Natural killer cell treated with Interleukin-12 subunit alpha and Interleukin-12 subunit beta and Interleukin-15 and Interleukin-18, amount 100 ng/mL, for 72 hours (primary cell): ENCODE results near the gene ZSWIM5. TPM values are rescaled to one million over a fixed set of nuclear protein-coding genes. Genes with fewer than 3 reads are reported as not detected.

ENCODE experiments used
- ATAC-seq, 2 donors: fragments of 150-1000 bp; cut with Tn5 transposase in 1 of 2; sonication (Bioruptor Pico), chemical (Tn5 transposase) in 1 of 2; 2 replicates each; pipeline ENCODE4 v1.10.0; 2021
- DNase-seq: peaks from one replicate; pipeline ENCODE4 v3.0.0; 2022; ENCODE audit warnings: low spot score
- H3K27ac Mint-ChIP-seq, 2 donors: 1 replicate in 1 of 2; 2 replicates in 1 of 2; pipeline ENCODE4 v1.8.0; 2022; ENCODE audit warnings: mixed read lengths in 2 of 2, mild to moderate bottlenecking in 1 of 2, moderate library complexity in 1 of 2
- H3K27me3 Mint-ChIP-seq, 2 donors: 1 replicate in 1 of 2; 2 replicates in 1 of 2; pipeline ENCODE4 v1.8.0; 2022; ENCODE audit warnings: mixed read lengths in 2 of 2
- H3K36me3 Mint-ChIP-seq: one replicate; pipeline ENCODE4 v1.8.0; 2022; ENCODE audit warnings: mixed read lengths
- H3K4me1 Mint-ChIP-seq, 2 donors: 1 replicate in 1 of 2; 2 replicates in 1 of 2; pipeline ENCODE4 v1.8.0; 2022; ENCODE audit warnings: low read depth in 2 of 2, mixed read lengths in 2 of 2, mild to moderate bottlenecking in 1 of 2
- H3K4me3 Mint-ChIP-seq: one replicate; pipeline ENCODE4 v1.8.0; 2022; ENCODE audit warnings: mixed read lengths
- H3K9me3 Mint-ChIP-seq: 2 replicates; pipeline ENCODE4 v1.8.0; 2022; ENCODE audit warnings: mixed read lengths
- total RNA-seq, 2 donors: library from RNA; stranded (reverse); gene quantifications; one replicate each; pipeline ENCODE4 v1.2.3, GENCODE V29; 2022

The ZSWIM5 gene
- total RNA-seq, 2 donors from 2014 or later, result 1.0 to 1.4 TPM

DNA sequence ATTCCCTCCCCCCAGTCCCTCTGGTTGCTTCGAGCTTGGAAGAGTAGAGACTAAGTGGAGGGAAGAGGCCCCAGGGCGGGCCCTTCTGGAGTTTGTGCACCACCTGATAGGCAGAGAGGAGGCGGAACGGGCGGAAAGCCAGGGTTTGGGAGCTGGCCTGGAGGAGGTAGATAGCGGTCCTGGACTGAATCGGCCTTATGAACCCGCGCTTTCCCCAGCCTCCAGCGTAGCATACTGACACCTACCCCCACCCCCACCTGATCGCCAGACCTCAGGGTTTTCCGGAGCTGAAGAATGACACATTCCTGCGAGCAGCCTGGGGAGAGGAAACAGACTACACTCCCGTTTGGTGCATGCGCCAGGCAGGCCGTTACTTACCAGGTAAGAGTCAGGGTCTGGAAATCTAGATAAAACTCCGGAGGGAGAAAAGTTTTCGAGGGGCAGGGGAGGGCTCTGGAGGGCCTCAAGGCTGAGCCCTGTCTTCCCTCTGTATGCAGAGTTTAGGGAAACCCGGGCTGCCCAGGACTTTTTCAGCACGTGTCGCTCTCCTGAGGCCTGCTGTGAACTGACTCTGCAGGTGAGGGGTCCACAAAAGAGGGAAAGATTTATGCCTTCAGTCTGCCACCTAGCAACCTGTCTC is 193.6 kb downstream of the ZSWIM5 start:
- Mint-ChIP-seq H3K9me3 (no peaks in the 10 kb centered on the region), H3K27me3 (no peaks in the 10 kb centered on the region), H3K4me3 (peak overlapping the region; percentile 87), H3K27ac (peak overlapping the region; percentile 89 to 92), H3K4me1 (peaks cover 38 to 44% of the 10 kb centered on the region in 2 donors), H3K36me3 (peaks cover 4% of the 10 kb centered on the region)
- DNase-seq (no peak), ATAC-seq (peak in 1 of 2 donors; percentile 1)

DNA sequence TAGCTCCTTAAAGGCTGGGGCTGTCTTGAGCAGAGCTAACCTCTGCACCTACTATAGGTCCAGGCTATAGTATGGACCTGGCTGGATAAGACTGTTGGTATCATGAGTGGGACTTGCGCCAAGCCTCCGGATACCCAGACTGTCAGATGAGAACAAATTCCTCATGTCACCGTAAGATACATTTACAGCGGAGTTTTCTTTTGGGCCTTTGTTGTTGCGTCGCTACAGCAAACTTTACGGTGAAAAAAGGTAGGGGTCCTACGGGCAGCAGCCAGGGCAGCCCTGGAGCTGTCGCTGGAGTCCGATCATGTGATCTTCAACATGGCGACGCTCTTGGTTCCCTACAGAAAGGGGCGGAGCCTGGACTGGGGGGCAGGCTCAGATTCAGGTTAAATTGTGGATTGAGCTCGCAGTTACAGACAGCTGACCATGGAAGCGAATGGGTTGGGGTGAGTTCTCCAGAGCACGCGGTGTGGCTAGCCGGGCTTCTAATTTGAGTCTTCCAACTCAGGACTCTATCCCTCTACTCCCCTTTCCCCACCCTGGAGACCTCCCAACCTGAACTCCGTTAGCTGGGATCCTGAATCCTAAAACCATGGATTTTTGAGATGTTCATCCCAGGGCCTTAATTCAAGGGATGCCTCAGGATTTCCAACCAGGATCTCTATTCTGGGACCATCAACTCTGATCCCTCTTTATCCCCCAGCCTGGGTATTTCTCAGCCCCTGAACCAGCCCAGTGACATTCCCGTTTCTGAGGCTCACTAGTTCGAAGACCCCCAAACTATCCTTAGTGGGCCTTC is 194.4 kb downstream of the ZSWIM5 start, which contains the start of gene UROD:
Gene UROD, plus strand, starts transcription at position 418 of the 802 bp plus-strand sequence. Its CDS starts 12 bp downstream, at position 430.
- H3K4me3 Mint-ChIP-seq, result peak within 1 kb of the TSS; percentile 87
- ATAC-seq, result peak; percentile 89 to 95
- H3K27me3 Mint-ChIP-seq, result no peaks in the 10 kb centered on the region
- no peaks in the 10 kb centered on the region for H3K9me3 Mint-ChIP-seq
- DNase-seq, result peak; percentile 93
- peak within 1 kb of the TSS; percentile 89 to 92 for H3K27ac Mint-ChIP-seq
- peaks cover 38 to 44% of the 10 kb centered on the region in 2 donors for H3K4me1 Mint-ChIP-seq
- peaks cover 4% of the 10 kb centered on the region for H3K36me3 Mint-ChIP-seq

DNA sequence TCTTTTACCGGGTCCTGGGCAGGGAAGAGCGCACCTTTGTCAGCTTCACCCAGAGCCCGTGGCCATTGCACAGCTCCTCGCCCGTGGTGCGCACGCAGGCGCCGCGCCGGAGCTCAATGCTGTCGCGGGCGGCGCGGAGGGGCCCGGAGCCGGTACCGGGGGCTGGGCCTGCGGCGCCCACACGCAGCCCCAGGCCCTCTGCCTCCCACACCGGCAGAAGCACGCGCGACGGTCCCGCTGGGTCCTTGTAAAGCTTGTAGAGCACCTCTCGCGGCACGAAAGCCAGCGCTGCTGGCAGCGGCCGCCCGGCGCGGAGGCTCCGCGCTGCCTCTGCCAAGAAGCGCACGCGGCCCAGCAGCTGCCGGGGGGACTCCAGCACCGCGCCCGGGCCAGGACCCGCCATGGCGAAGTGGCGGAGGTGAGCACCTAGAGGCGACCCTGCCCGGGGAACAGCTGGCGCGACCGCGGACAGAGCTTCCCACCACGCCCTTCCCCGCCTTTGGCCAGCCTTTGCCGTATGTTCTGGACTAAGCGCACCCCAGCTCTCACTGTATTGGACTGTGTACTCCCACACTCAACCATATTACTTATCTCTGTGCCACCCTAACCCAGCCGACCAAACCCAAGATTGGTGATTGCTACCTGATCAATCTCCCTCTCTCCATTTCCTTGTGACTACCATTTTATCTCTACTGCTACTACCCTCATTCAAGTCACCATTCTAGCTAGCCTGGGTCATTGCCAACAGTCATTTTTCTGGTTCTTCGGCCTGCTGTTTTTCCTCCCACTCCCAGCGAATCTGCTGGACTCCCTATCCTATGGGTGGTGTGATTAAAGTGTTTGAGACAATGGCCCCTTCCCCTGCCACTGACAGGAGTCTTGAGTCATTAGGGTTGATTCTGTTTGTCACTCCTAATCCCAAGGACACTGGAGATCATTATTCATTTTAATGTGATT is 195.3 kb downstream of the ZSWIM5 start, which contains the start of gene HECTD3:
Gene HECTD3, minus strand, starts transcription at position 470 of the 957 bp plus-strand sequence. Its CDS starts 67 bp downstream, at position 403.
- peak within 1 kb of the TSS; percentile 89 to 92 for H3K27ac Mint-ChIP-seq
- peaks cover 38 to 44% of the 10 kb centered on the region in 2 donors for H3K4me1 Mint-ChIP-seq
- DNase-seq, result peak; percentile 87
- H3K9me3 Mint-ChIP-seq, result no peaks in the 10 kb centered on the region
- ATAC-seq, result peak; percentile 87 to 89
- H3K4me3 Mint-ChIP-seq, result peak within 1 kb of the TSS; percentile 88
- no peaks in the 10 kb centered on the region for H3K27me3 Mint-ChIP-seq
- peaks cover 4% of the 10 kb centered on the region for H3K36me3 Mint-ChIP-seq

DNA sequence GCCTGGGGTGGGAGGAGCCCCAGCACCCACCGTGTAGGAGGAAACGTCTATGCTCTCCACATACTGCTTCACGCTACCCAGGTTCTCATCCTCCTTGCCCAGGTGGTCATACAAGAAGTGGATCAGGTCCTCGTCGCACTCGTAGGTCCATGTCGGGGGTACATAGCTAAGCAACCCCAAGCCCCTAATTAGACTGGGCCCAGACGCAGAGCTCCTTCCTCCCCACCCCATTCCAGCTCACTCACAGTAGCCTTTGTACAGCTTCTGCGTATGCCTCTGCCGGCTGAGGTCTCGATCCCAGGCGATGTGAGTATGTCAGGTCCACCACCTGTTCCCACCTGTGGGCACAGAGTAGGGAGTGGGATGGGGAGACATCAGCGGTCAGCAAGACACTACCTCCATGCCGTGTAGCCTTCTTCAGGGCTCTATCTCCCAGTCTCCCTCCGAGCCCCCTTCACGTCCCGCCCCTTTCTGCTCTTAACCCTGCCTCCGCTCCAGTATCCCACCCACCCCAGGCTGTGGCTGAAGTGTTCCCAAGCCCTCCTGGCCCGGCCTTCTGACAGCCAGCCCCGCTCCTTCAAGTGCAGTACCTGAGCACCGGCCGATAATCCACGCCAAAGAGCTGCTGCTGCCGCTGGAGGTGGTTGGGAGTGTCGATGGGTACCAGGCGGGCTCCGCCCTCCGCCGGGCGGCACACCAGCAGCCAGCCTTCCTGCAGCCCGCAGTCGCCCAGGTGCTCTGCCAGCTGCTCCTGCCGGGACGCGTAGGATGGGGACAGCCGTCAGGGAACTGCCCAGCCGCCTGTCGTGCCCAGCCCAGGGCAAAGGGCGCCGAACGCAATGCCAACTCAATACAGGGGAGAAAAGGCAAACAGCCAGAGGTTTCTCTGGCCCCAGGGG is 196.2 kb downstream of the ZSWIM5 start:
- Mint-ChIP-seq H3K9me3 (no peaks in the 10 kb centered on the region), H3K4me3 (peak overlapping the region; percentile 88), H3K36me3 (peaks cover 7% of the 10 kb centered on the region), H3K27me3 (no peaks in the 10 kb centered on the region), H3K27ac (peak overlapping the region in 1 of 2 donors; percentile 12), H3K4me1 (peaks cover 38 to 44% of the 10 kb centered on the region in 2 donors)
- ATAC-seq, result no peak
- DNase-seq, result no peak

DNA sequence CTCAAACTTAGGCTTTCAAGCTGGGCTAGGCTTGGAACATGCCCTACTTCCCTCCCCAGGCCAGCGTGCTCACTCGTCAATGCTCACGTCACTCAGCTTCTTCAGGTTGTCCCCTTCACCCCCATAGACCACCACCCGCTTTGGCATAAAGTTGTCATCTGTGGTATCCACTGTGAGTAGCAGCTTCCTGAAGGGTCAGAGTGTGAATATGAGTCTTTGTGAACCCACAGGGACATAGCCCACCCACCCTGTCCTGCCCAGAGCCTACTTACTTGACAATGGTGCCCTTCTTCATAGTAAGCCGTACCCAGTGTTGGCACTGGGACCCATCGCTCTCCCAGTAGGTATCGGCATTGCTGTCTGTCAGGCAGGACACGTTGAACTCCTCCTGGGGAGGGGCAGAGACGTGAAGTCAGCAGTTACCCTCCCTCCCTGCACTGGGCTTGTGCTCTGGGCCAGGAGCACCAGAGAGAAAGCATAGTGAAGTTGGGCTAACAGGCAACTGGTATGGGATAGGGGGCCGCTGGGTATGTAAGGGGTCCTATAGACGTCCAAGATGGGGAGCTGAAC is 197.0 kb downstream of the ZSWIM5 start:
- H3K27ac Mint-ChIP-seq, result peak overlapping the region in 1 of 2 donors; percentile 51
- ATAC-seq (no peak), DNase-seq (no peak)
- no peaks in the 10 kb centered on the region for H3K9me3 Mint-ChIP-seq
- no peaks in the 10 kb centered on the region for H3K27me3 Mint-ChIP-seq
- peaks cover 14% of the 10 kb centered on the region for H3K36me3 Mint-ChIP-seq
- peak overlapping the region; percentile 88 for H3K4me3 Mint-ChIP-seq
- peaks cover 30 to 38% of the 10 kb centered on the region in 2 donors for H3K4me1 Mint-ChIP-seq

DNA sequence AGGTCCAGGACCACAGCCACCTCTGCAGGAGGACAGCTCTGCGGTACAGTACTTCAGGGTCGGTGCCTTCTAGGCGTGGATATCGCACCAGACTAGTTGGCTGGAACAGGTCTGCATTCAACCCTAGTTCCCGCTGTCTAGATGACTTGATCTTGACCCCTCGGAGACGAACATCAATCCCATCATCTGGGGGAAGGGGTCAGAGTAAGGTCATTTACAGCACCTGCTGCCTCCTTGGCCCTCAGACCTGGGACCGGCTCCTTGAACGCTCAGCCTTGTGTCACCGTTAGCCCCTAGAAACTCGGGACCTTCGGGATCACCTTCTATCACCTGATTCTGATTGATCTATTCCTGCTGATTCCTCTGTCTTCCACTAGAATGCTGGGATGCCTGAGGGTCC is 197.9 kb downstream of the ZSWIM5 start:
- Mint-ChIP-seq H3K27me3 (no peaks in the 10 kb centered on the region), H3K4me1 (peaks cover 27 to 35% of the 10 kb centered on the region in 2 donors), H3K4me3 (no peak overlapping the region), H3K36me3 (peaks cover 14% of the 10 kb centered on the region), H3K9me3 (no peaks in the 10 kb centered on the region), H3K27ac (peak overlapping the region in 1 of 2 donors; percentile 51)
- ATAC-seq (no peak), DNase-seq (no peak)

DNA sequence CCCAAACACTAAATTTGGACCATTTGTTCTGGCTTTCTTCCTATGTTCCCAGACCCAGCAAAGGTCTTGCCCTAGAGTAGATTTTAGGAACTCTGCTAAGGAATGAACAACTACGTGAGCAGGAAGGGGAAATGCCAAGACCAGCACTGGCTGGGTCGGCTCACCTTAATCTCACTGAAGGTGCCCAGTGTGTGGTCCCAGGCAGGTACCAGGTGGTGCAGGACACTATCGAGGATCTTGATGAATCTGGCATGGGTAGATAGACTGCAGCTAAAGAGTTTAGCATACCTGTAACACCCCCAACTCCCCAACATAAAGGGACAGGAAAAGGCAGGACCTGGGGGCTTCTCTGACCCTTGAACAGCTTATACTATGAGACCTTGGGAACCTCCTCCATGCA is 198.3 kb downstream of the ZSWIM5 start:
- Mint-ChIP-seq H3K4me3 (no peak overlapping the region), H3K27ac (no peak overlapping the region), H3K36me3 (peaks cover 14% of the 10 kb centered on the region), H3K4me1 (peaks cover 27 to 33% of the 10 kb centered on the region in 2 donors), H3K27me3 (no peaks in the 10 kb centered on the region), H3K9me3 (no peaks in the 10 kb centered on the region)
- ATAC-seq (no peak), DNase-seq (no peak)

DNA sequence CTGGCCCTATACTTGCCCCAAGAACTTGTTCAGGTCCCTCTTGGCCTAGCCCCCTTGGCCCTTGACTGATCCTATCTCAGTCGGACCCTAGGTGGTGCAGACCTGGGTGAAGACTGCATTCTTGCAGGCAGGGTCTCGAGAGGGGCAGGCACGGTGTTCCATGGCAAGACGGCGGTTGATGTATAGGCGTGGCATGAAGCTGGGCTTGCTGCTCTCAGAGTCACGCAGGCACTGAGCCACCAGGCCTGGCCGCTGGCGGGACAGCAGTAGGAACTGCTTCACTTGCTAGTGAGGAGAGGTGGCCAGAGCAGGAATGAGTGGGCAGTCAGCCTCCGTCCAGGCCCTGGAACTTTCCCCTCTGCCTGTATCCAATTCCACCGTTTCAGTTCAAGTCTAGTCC is 199.1 kb downstream of the ZSWIM5 start:
- DNase-seq (no peak), ATAC-seq (no peak)
- H3K36me3 Mint-ChIP-seq, result peaks cover 21% of the 10 kb centered on the region
- H3K4me1 Mint-ChIP-seq, result peaks cover 27 to 35% of the 10 kb centered on the region in 2 donors
- no peak overlapping the region for H3K27ac Mint-ChIP-seq
- H3K27me3 Mint-ChIP-seq, result no peaks in the 10 kb centered on the region
- H3K4me3 Mint-ChIP-seq, result no peak overlapping the region
- no peaks in the 10 kb centered on the region for H3K9me3 Mint-ChIP-seq

DNA sequence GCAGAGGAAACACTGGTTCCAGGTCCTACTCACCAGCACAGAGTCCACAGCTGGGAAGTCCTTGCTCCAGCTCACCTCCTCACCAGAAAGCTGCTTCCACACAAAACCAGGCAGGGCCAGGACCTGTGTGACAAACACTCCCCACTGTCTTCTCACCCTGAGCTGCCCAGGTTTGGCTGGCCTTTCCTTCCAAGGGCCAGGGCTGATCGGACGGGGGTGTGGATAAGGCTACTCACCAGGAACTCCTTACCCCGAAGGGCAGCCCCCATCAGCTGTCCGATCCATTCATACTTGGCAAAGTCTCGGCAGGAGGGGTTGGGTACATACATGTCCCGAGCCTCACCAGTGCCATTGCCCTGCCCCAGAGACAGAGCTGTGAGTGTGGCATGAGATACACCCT is 200.6 kb downstream of the ZSWIM5 start:
- Mint-ChIP-seq H3K4me3 (no peak overlapping the region), H3K9me3 (no peaks in the 10 kb centered on the region), H3K27ac (no peak overlapping the region), H3K27me3 (no peaks in the 10 kb centered on the region), H3K4me1 (peaks cover 20 to 30% of the 10 kb centered on the region in 2 donors), H3K36me3 (peaks cover 23% of the 10 kb centered on the region)
- DNase-seq (no peak), ATAC-seq (no peak)

DNA sequence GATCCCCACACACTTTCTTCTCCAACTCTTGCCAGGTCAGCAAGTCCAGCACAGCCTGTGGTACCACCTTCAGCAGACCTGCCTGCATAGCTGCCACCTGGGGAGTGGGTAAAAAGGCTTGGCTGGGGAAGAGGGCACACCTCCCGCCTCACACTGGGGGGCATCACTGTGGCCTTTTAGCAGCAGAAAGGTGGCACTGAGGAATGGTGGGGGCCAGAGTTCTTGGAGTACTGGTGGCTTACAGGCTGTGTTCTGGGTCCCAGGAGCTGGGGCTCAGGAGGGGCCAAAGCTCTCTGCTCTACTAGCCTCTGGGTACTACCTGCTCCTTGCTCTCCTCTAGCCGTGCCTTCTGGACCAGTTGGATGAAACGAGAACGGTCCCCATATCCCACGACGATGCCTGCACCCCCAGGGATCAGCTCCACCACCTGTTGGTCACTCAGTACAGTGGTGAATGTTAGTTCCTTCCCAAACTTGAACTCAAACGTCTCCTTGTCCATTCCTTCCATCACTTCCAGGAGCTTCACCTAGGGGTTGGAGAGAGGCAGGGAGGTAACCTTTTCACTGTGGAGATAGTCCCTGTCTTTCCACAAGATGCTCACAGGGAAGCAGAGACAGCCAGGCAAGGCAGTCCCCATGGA is 202.0 kb downstream of the ZSWIM5 start:
- DNase-seq (no peak), ATAC-seq (no peak)
- peaks cover 23% of the 10 kb centered on the region for H3K36me3 Mint-ChIP-seq
- no peaks in the 10 kb centered on the region for H3K9me3 Mint-ChIP-seq
- H3K27ac Mint-ChIP-seq, result no peak overlapping the region
- no peaks in the 10 kb centered on the region for H3K27me3 Mint-ChIP-seq
- H3K4me1 Mint-ChIP-seq, result peaks cover 12 to 24% of the 10 kb centered on the region in 2 donors
- no peak overlapping the region for H3K4me3 Mint-ChIP-seq

DNA sequence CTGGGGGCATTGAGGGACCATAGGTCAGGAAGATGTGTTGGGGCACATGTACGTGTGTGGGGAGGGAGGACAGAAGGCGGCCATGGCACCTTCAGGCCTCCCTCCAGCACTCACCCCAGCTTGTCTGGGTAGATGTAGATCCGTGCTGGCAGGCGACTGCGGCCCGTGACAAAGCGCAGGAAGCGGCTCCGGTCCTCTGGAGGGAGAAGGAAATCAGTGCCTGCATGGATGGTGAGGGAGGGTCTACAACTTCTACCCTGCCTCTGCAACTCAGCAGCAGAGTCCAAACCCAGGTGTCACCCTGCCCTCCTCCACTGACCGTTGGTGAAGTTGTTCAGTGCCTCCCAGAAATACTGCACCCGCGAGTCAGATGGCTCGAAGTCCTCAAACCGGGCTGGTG is 202.7 kb downstream of the ZSWIM5 start:
- Mint-ChIP-seq H3K4me1 (peaks cover 7 to 17% of the 10 kb centered on the region in 2 donors), H3K4me3 (no peak overlapping the region), H3K27ac (no peak overlapping the region), H3K9me3 (no peaks in the 10 kb centered on the region), H3K27me3 (no peaks in the 10 kb centered on the region), H3K36me3 (peaks cover 19% of the 10 kb centered on the region)
- ATAC-seq (no peak), DNase-seq (no peak)
